D341Med (cell line): ENCODE data around the gene OR10A4.
"Not testable (repeated sequence)": the region's sequence is repeated elsewhere in the genome, so short reads cannot be mapped to it uniquely, and the experiment has no call there.

Source experiments
- DNase-seq: peaks from one replicate; pipeline ENCODE4 v3.0.0; 2012; ENCODE audit warnings: low spot score

OR10A4 gene, protein sequence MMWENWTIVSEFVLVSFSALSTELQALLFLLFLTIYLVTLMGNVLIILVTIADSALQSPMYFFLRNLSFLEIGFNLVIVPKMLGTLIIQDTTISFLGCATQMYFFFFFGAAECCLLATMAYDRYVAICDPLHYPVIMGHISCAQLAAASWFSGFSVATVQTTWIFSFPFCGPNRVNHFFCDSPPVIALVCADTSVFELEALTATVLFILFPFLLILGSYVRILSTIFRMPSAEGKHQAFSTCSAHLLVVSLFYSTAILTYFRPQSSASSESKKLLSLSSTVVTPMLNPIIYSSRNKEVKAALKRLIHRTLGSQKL

DNA sequence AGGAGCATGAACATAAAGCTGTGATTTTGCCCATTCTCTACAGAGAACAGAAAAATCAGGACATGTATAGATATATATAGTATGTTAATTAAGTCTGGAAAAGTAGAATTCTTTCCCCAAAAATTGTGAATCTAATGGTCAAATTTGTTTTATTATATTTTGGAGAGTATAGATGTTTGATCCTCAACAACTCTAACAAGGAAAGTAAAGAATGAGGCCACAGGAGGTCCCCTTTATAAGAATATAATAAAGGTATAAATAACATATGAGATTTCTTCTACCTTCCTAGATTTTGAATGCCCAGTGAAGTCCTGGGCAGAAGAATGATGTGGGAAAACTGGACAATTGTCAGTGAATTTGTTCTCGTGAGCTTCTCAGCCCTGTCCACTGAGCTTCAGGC is at the start of gene OR10A4:
Gene OR10A4 (plus strand): TSS at position 301 of the 400 bp plus-strand sequence. CDS start 23 bp downstream, at position 324.
- DNase-seq = no peak

DNA sequence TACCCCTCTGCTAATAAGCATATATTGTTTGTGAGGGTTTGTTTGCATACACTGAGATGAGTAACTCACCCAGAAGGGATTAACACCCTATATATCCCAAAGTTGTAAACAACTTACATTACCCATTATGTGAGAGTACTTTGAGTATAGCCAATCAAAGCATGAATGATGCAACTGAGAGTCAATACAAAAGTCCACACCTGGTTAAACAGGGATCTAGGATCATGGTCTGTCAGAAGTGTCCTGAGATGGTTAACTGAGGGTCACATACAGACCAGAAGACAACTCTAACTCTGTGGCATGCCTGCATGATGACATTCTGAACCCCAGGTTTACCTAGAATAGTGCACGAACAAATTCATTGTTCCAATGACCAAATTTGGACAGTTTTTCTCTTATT is 48.3 kb upstream of the OR10A4 start:
- DNase-seq = no peak

DNA sequence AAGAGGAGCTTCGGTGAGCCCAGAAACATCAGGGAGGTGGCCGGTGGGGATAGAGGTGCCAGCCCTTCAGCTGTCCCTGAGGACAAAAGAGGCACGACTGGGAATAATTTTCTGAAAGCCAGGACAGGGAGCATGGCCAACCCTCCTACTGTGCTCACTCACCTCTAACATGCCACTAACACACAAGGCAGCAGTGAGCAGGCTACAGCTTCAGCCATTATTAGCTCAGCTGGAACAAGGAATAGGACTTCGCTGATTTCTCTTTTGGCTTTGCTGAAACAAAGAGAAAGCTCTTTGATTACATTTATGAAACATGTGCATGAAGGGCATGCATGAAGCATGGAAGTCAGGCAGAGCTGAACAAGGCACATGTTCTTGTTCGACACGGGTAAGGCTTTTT is 43.1 kb upstream of the OR10A4 start:
- no peak for DNase-seq

DNA sequence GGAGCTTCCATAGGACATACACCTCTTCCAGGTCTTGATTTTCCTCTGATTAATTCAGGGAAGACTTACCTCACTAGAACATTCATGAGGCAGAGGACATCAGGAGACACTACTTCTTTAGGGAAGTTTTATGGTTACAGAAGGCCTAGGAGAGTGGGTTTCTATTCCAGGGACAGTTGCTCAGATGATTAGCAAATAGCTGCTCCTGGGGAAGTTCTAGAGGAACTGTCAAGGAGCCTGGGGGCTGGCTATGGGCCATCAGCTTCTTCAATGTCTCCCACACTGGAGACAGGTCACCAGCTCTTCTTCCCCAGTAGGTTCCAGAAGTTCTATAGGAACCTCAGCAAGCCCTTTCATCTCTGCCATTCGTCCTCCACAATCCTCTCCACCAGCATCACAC is 42.4 kb upstream of the OR10A4 start:
- no peak for DNase-seq

DNA sequence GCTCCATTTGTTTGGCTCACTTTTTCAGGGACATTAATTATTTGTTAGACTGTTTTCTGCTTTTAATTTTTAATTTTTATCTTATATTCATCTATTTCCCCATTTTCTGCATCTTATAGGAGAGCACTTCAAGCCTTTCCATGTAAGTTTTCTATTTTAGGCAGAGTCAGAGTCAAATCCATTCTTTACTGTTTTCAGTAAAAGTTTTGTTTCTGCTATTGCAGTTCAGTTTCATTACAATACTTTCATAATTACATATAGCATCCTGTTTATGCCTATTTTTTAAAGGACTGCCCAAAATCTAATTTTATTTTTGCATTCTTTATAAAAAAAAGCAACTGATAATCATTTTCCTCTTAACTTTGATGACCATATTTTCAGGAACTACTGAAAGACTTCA is 34.7 kb upstream of the OR10A4 start:
- no peak for DNase-seq

DNA sequence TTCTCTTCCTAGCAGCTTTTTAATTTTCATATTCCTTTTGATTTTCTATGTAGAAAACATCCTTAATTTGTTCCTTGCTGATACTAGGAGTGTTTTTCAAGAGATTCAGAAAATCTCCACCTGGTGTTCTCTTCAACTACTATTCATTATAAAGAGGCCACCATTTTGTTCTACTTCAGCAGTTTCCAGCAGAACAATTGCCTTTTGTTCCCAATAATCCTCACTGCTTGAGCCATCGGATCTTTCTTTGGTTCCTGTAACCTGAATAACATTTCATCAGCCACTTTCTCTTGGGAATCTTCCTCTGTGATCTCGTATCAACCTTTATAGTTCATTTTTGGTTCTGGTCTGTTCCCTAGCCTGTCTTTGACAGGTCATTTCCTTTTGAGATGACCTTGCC is 32.8 kb upstream of the OR10A4 start:
- no peak for DNase-seq

DNA sequence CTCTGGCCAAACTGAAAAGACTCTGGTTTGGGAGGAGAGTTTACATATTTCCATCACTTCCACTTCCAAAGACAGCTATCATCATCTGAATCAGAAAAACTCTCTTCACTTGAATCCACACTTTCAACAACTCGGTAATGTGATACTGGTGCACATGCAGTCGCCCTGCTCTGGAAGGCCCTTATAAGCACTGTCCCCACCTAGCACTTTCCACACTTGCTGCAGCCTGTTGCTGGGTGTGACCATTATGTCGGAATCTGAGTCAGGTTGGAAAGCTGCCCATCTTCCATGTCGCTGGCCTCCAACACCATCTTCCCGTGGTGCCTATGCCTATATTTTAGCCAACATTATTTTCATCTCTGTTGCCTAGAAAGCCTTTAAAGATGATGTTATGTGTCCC is 32.1 kb upstream of the OR10A4 start:
- DNase-seq = no peak

DNA sequence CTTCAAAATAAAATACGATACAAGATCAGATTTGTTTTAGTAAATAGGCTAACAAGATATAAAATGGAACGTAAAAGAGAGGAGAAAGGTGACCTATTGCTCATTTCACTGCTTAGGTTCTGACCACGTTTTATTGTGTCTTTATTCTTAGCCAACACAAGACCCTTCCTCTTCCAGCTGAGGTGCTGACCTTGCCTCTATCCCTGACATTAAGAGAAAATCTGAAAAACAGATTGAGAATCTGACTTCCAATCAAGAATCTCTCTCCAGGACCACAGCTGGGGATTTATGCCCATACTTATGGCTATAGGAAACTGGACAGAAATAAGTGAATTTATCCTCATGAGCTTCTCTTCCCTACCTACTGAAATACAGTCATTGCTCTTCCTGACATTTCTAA is 31.0 kb upstream of the OR10A4 start, which contains the start of gene OR10A5:
Gene OR10A5 (plus strand): TSS at position 301 of the 400 bp plus-strand sequence. CDS start 0 bp downstream, at position 301.
- DNase-seq = no peak

DNA sequence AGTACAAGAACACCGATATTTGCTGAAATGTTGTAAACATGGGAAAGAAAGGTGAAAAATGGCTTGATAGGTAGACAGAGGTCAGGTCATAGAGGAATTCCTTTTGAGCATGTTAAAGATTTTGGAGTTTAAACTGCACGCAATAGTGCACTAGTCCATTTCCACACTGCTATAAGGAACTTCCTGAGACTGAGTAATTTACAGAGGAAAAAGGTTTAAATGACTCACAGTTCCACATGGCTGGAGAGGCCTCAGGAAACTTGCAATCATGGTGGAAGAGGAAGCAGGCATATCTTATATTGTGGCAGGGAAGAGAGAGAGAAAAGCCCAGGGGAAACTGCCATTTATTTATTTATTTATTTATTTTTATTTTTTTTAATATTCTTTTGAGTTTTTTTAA is 25.9 kb upstream of the OR10A4 start:
- DNase-seq = no peak

DNA sequence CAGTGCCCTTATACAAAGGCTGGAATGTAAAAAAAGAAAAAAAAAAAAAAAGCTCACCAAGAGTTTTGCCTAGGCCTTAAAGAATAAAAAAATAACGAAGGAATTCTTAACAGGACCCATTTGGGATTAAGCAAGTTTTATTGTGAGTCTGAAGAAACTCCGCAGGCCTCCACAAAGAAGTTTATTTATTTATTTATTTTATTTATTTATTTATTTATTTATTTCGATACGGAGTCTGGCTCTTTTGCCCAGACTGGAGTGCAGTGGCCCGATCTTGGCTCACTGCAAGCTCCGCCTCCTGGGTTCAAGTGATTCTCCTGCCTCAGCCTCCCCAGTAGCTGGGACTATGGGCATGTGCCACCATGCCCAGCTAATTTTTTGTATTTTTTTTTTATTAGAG is 21.6 kb upstream of the OR10A4 start:
- not testable (repeated sequence) for DNase-seq

DNA sequence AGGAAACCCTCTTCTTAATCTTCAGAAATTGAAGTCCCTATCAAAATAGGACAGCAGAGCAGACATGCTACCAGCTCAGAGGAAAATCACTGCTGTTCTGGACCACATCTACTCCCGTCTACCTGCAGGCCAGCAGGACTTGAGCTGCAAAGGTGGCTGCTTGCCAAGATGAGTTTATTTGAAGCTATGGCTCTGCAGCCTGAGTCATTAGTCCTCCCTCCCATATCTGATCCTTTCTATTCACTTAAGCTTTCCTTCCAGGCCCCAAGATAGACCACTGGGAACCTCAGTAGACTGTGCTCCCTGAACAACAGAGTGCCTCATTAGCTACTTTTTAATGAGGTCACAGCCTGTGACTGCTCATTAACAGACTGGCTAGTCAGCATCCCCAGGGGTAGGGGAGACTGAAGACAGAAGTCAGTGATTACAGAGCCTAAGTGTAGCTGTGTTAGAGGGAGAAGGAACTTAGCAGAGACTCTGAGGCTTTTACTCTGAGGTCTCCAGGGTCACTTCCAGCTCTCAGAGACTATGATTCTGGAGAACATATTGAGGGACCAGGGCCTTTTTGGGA is 20.4 kb upstream of the OR10A4 start:
- no peak for DNase-seq

DNA sequence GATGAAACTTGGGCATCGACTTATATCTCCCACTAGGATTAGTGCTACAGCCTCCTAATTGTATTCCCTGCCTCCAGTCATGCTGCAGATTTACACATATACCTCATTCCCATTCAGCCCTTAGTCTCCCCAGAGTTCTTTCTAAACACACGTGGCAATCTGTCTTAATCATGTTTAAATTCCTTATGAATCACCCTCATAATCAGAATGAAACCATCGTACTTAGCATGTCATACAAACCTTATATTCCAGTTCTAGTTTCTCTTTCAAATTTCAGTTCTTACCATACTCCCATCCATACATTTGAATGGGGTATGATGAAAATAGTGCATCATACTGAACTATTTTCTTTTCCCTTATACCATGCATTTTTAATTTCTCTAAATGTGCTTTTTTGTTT is 19.6 kb upstream of the OR10A4 start:
- DNase-seq = no peak

DNA sequence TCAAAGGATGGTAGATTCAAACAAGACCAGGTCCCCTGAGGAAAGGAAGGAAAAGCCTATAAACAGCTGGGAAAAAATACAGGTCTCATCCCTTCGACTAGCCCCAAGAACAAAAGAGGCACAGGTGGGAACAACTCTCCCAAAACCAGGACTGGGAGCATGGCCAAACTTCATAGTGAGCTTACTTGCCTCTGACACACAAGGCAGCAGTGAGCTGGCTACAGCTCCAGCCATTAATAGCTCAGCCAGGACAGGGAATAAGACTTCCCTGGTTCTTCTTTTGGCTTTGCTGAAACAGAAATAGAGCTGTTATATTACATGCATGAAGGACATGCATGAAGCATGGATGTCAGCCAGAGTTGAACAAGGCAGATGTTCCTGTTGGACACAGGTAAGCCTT is 13.5 kb upstream of the OR10A4 start, which contains the start of gene OR10A2:
Gene OR10A2 (plus strand): TSS at position 97 of the 400 bp plus-strand sequence. CDS start 6,698 bp downstream, outside the sequence.
- DNase-seq = no peak

DNA sequence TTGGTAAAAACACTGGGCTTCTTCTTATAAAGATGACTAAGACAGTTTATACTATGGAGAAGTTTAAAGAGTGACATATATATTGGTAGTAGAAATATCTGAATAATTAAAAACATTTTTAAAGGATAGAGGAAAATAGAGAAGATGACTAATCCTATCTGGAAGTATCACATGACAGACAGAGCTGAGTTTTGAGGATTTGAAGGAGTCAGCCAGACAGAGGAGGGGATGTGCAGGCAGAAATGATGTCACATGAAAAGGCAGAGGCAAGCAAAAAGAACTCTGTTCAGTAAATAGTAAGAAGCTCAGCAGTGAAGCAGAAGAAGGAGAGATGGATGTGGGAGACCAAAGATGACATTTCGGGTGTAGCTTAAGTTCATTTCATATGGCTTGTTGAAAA is 12.0 kb upstream of the OR10A4 start:
- DNase-seq = no peak

DNA sequence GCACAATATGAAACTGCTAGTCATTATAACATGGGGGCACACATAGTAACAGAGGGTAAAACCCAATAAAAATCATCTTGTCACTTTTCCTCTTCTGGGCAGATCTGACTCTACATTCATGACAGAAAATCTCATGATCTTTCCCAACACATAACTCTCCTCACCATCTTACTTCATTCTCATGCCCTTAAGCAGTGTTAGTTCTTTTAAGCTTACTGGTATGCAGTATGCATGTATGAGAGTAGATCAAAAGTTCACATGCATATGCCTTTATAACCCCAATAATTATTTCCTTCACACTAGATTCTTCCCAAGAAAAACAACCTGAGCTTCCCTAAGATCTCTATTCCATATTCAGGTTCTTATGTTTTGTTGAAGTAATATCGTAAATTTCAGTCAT is 5.1 kb upstream of the OR10A4 start:
- no peak for DNase-seq

DNA sequence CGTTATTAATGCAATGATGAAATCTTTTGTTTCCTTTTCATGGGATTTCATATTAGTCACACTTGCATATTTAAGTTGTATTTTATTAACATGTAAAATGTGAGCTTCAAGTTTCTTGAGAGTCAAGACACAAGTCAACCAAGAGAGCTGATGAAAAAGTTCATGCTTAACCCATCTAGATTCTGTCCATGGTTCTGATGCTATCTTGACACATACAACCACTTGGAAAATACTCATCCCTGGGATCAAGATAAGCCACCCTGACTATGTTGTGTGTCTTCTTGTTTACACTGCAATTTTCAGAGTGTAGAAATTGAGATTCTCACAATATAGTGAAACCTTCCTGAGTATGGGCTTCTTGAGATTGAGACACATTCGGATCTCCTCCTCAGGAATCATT is 664 bp upstream of the OR10A4 start:
- DNase-seq = no peak

DNA sequence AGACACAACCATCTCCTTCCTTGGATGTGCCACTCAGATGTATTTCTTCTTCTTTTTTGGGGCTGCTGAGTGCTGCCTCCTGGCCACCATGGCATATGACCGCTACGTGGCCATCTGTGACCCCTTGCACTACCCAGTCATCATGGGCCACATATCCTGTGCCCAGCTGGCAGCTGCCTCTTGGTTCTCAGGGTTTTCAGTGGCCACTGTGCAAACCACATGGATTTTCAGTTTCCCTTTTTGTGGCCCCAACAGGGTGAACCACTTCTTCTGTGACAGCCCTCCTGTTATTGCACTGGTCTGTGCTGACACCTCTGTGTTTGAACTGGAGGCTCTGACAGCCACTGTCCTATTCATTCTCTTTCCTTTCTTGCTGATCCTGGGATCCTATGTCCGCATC is 489 bp downstream of the OR10A4 start:
- no peak for DNase-seq

DNA sequence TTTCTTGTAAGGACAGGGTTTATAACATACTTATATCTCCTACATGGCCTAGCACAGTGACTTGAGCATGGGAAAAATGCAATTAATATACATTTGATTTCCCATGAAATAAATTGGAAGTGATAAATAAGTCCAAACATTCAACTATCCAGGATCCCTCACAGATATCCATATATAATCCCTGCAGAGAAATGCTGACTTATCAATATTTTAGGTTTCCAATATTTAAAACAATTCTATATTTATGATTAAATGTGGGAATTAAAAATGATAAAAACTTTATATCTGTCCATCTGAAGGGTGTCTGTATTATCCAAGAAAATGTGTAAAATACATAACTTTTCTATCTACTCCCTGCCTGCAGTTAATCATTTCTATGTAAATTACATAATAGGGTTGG is 6.3 kb downstream of the OR10A4 start:
- no peak for DNase-seq

DNA sequence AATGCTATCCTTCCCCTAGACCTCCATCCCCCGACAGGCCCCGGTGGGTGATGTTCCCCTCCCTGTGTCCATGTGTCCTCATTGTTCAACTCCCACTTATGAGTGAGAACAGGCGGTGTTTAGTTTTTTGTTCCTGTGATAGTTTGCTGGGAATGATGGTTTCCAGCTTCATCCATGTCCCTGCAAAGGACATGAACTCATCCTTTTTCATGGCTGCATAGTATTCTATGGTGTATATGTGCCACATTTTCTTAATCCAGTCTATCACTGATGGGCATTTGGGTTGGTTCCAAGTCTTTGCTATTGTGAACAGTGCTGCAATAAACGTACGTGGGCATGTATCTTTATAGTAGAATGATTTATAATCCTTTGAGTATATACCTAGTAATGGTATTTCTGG is 11.3 kb downstream of the OR10A4 start:
- DNase-seq = not testable (repeated sequence)

DNA sequence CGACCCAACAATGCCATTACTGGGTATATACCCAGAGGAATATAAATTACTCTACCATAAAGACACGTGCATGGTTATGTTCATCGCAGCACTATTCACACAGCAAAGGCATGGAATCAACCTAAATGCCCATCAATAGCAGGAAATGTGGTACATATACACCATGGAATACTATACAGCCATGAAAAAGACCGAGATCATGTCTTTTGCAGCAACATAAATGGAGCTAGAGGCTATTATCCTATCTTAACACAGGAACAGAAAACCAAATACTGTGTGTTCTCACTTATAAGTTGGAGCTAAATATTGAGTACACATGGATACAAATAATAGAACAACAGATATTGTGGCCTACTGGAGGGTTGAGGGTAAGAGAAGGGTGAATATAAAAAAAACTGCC is 12.4 kb downstream of the OR10A4 start:
- DNase-seq = no peak

DNA sequence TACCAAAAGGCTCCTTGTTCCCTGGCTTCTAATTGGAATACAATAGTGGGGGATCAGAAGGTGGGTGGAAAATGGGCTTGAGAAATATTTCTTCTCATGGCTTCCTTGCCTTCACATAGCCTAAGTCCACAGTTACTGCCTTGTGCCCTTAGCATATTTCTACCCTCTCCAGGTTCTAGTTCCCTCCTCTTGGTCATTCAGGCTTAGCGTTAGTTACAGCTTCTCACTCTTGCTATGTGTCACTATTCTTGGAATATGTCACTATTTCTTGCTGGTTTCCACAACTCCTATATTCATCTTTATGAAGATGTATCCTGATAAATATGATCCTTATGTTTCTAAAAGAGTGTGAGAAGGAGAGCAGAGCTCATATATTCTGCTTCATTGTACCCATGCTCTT is 13.4 kb downstream of the OR10A4 start:
- no peak for DNase-seq

DNA sequence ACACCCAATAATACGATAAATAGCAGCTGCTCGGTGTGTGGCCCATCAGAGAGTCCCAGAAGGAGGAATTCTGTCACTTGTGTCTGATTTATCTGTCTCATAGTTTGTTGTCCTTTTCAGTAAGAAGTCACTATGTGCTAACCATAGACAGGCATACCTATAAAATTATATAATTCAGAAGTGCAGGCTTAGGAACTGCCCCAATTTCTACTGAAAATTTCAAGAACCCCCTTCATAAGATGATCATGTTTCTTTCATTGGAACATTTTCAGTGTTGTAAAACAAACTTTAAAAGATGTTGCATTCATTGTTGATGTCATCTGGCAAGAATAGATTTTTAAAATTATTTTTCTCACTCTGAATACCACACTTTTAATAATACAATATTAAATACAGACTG is 16.0 kb downstream of the OR10A4 start, which contains the start of gene OR2D2:
Gene OR2D2 (minus strand): TSS at position 101 of the 400 bp plus-strand sequence. CDS start 0 bp downstream, at position 101.
- DNase-seq = no peak

DNA sequence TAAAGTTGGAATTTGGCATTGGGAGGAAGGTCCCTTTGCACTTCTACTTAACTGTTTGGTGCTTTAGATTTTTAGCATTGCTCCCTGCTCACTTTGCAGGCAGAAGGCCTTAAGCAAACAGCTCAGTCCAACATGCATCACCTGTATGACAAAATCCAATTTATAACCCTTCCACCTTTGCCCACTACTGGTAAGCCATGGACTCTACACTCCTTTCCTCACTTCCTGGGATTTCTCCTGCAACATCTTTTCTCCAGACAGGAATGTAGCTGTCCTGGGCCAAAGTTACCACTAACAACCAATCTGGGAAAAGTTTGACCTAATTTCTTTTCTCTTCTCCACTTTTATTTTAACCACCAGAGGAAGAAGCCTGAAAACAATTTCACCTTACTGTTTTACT is 17.7 kb downstream of the OR10A4 start:
- DNase-seq = no peak

DNA sequence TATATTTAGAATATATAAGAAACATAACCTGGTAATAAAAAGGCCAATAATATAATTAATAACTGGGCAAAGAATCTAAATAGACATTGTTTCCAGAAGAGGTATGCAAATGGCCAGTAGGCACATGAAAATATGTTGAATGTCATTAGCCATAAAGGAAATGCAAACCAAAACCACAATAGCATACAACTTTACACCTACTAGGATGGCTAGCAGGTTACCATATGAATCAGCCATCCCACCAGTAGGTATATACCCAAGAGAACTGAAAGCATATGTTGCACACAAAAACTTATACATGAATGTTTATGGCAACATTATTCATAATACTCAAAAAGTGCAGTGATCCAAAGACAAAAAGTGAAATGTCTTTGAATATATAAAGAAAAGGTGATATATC is 18.6 kb downstream of the OR10A4 start:
- DNase-seq = no peak
